HEK293 (cell line): ENCODE data around the gene RAP1A.
"Not testable (repeated sequence)": the region's sequence is repeated elsewhere in the genome, so short reads cannot be mapped to it uniquely, and the experiment has no call there.

Experiments used
- CTCF ChIA-PET: fragments of 350-600 bp; formaldehyde crosslinking; extraction: SDS; loops from one replicate; lab custom pipeline; 2021; ENCODE audit warnings: antibody characterized with exemption; lab: Yijun Ruan, JAX
- POLR2A ChIA-PET: fragments of 300-600 bp; formaldehyde crosslinking; extraction: SDS; loops from one replicate; lab custom pipeline; 2020; ENCODE audit warnings: antibody characterized with exemption, inconsistent platforms; lab: Yijun Ruan, JAX
- H3K27ac ChIP-seq: fragments of 200-500 bp; sonication (Bioruptor generic); 2 replicates; pipeline ENCODE4 v1.5.1; 2014; ENCODE audit warnings: low read depth, low read length, control low read depth, inconsistent platforms; ENCODE audit errors: extremely low read depth
- H3K36me3 ChIP-seq, 2 experiments: fragments of 200-500 bp in 1 of 2; sonication (Bioruptor generic) in 1 of 2; 1 replicate in 1 of 2; 2 replicates in 1 of 2; pipeline ENCODE4 v1.5.1; 2014 to 2017; ENCODE audit warnings: inconsistent platforms in 2 of 2, low read length in 2 of 2; ENCODE audit not compliant: control insufficient read depth in 2 of 2, insufficient read depth in 1 of 2
- H3K4me1 ChIP-seq: fragments of 200-500 bp; sonication (Bioruptor generic); 2 replicates; pipeline ENCODE4 v1.5.1; 2014; ENCODE audit warnings: mild to moderate bottlenecking, low read length, inconsistent platforms; ENCODE audit not compliant: control insufficient read depth, insufficient read depth
- H3K4me3 ChIP-seq: 2 replicates; pipeline ENCODE4 v1.5.1; 2011; ENCODE audit warnings: low read depth, mild to moderate bottlenecking, control low read depth, low read length, moderate library complexity
- H3K9me3 ChIP-seq: fragments of 200-500 bp; sonication (Bioruptor generic); 2 replicates; pipeline ENCODE4 v1.5.1; 2014; ENCODE audit warnings: low read depth, low read length, inconsistent platforms; ENCODE audit not compliant: control insufficient read depth, insufficient read depth
- GLIS1 ChIP-seq: fragments of 450-650 bp; formaldehyde crosslinking; IDR thresholded peaks from 2 replicates; pipeline ENCODE4 v1.5.1; 2016; ENCODE audit warnings: missing biosample characterization, missing genetic modification characterization
- KLF1 ChIP-seq: fragments of 450-650 bp; formaldehyde crosslinking; IDR thresholded peaks from 2 replicates; pipeline ENCODE4 v1.5.1; 2016; ENCODE audit warnings: missing biosample characterization, missing genetic modification characterization
- KLF8 ChIP-seq: fragments of 450-650 bp; formaldehyde crosslinking; IDR thresholded peaks from 2 replicates; pipeline ENCODE4 v1.5.1; 2016; ENCODE audit warnings: missing biosample characterization, missing genetic modification characterization
- PRDM1 ChIP-seq: fragments of 450-650 bp; formaldehyde crosslinking; IDR thresholded peaks from 2 replicates; pipeline ENCODE4; 2016; ENCODE audit warnings: missing biosample characterization, missing genetic modification characterization
- ZNF140 ChIP-seq: fragments of 450-650 bp; formaldehyde crosslinking; IDR thresholded peaks from 2 replicates; pipeline ENCODE4 v1.5.1; 2016; ENCODE audit warnings: missing biosample characterization, missing genetic modification characterization
- ZNF211 ChIP-seq: fragments of 450-650 bp; formaldehyde crosslinking; IDR thresholded peaks from 2 replicates; pipeline ENCODE4 v1.5.1; 2016; ENCODE audit warnings: low read depth, missing biosample characterization, missing genetic modification characterization
- ZNF350 ChIP-seq: fragments of 450-650 bp; formaldehyde crosslinking; IDR thresholded peaks from 2 replicates; pipeline ENCODE4 v1.5.0; 2017; ENCODE audit warnings: missing biosample characterization, mild to moderate bottlenecking, missing genetic modification characterization
- ZNF394 ChIP-seq: fragments of 450-650 bp; formaldehyde crosslinking; IDR thresholded peaks from 2 replicates; pipeline ENCODE4 v1.5.1; 2016; ENCODE audit warnings: missing biosample characterization, missing genetic modification characterization, mild to moderate bottlenecking, moderate library complexity, borderline replicate concordance
- ZNF600 ChIP-seq: fragments of 450-650 bp; formaldehyde crosslinking; IDR thresholded peaks from 2 replicates; pipeline ENCODE4 v1.5.1; 2016; ENCODE audit warnings: missing biosample characterization, missing genetic modification characterization
- ZNF843 ChIP-seq: fragments of 450-650 bp; formaldehyde crosslinking; IDR thresholded peaks from 2 replicates; pipeline ENCODE4 v1.5.1; 2016; ENCODE audit warnings: missing biosample characterization, missing genetic modification characterization
- TF ChIP-seq, protein P1 (sequence below): fragments of 450-650 bp; formaldehyde crosslinking; conservative IDR thresholded peaks from 2 replicates; pipeline ENCODE4 v1.5.1; 2016; ENCODE audit warnings: low read depth, missing biosample characterization, missing genetic modification characterization
- TF ChIP-seq, protein P2 (sequence below): fragments of 450-650 bp; formaldehyde crosslinking; IDR thresholded peaks from 2 replicates; pipeline ENCODE4 v1.5.1; 2017; ENCODE audit warnings: missing biosample characterization, missing genetic modification characterization
- TF ChIP-seq, protein P3 (sequence below): fragments of 450-650 bp; formaldehyde crosslinking; IDR thresholded peaks from 2 replicates; pipeline ENCODE4 v1.5.1; 2016; ENCODE audit warnings: missing biosample characterization, missing genetic modification characterization
- TF ChIP-seq, protein P4 (sequence below): fragments of 450-650 bp; formaldehyde crosslinking; IDR thresholded peaks from 2 replicates; pipeline ENCODE4 v1.5.1; 2016; ENCODE audit warnings: missing biosample characterization, missing genetic modification characterization

The RAP1A gene

DNA sequence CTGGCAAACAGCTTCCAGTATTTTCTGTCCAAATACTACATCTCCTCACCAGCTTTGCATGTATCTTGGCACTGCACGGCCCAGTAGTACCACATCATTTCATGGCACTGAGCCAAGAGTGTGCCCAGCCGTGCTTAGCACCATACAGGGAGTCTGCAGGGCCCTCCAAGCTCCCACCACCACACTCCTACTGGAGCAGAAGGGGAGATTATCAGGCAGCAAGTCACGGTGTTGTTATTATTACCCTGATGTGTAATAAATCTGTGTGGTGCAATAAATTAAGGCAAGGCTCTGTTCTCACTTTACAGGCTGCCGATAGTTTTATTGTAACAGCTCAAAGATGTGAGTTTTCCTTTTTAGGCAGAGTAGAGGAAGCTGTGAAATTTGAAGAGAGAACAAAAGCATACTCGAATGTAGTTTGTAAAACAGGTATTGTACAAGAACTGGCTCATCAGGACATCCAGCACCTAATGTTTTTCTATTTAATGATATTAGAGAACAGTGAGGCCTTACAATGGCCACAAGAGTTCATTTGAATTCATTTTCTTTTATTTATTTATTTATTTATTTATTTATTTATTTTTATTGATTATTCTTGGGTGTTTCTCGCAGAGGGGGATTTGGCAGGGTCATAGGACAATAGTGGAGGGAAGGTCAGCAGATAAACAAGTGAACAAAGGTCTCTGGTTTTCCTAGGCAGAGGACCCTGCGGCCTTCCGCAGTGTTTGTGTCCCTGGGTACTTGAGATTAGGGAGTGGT is 13.0 kb upstream of the RAP1A start (continued):
- TF ChIP-seq, protein P1, sequence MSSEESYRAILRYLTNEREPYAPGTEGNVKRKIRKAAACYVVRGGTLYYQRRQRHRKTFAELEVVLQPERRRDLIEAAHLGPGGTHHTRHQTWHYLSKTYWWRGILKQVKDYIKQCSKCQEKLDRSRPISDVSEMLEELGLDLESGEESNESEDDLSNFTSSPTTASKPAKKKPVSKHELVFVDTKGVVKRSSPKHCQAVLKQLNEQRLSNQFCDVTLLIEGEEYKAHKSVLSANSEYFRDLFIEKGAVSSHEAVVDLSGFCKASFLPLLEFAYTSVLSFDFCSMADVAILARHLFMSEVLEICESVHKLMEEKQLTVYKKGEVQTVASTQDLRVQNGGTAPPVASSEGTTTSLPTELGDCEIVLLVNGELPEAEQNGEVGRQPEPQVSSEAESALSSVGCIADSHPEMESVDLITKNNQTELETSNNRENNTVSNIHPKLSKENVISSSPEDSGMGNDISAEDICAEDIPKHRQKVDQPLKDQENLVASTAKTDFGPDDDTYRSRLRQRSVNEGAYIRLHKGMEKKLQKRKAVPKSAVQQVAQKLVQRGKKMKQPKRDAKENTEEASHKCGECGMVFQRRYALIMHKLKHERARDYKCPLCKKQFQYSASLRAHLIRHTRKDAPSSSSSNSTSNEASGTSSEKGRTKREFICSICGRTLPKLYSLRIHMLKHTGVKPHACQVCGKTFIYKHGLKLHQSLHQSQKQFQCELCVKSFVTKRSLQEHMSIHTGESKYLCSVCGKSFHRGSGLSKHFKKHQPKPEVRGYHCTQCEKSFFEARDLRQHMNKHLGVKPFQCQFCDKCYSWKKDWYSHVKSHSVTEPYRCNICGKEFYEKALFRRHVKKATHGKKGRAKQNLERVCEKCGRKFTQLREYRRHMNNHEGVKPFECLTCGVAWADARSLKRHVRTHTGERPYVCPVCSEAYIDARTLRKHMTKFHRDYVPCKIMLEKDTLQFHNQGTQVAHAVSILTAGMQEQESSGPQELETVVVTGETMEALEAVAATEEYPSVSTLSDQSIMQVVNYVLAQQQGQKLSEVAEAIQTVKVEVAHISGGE (tag by site-specific recombination) = 0 out of 2 replicates have a peak, but pooled peaks have one; percentile 18
- TF ChIP-seq, protein P2, sequence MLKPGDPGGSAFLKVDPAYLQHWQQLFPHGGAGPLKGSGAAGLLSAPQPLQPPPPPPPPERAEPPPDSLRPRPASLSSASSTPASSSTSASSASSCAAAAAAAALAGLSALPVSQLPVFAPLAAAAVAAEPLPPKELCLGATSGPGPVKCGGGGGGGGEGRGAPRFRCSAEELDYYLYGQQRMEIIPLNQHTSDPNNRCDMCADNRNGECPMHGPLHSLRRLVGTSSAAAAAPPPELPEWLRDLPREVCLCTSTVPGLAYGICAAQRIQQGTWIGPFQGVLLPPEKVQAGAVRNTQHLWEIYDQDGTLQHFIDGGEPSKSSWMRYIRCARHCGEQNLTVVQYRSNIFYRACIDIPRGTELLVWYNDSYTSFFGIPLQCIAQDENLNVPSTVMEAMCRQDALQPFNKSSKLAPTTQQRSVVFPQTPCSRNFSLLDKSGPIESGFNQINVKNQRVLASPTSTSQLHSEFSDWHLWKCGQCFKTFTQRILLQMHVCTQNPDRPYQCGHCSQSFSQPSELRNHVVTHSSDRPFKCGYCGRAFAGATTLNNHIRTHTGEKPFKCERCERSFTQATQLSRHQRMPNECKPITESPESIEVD (tag by site-specific recombination) = peak; percentile 43
- peak; percentile 30; the same call in 1 of the 2 replicates for TF ChIP-seq ZNF140
- peak; percentile 73; the same call in 1 of the 2 replicates for TF ChIP-seq ZNF394 (tag by site-specific recombination)

DNA sequence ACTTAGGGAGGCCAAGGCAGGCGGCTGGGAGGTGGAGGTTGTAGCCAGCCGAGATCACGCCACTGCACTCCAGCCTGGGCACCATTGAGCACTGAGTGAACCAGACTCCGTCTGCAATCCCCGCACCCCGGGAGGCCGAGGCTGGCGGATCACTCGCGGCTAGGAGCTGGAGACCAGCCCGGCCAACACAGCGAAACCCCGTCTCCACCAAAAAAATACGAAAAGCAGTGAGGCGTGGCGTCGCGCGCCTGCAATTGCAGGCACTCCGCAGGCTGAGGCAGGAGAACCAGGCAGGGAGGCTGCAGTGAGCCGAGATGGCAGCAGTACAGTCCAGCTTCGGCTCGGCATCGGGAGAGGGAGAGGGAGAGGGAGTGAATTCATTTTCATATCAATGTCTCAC is 11.1 kb upstream of the RAP1A start:
- H3K4me3 ChIP-seq, H3K9me3 ChIP-seq, H3K27ac ChIP-seq, CTCF ChIA-PET, POLR2A ChIA-PET, H3K36me3 ChIP-seq, H3K4me1 ChIP-seq: not testable (repeated sequence)

DNA sequence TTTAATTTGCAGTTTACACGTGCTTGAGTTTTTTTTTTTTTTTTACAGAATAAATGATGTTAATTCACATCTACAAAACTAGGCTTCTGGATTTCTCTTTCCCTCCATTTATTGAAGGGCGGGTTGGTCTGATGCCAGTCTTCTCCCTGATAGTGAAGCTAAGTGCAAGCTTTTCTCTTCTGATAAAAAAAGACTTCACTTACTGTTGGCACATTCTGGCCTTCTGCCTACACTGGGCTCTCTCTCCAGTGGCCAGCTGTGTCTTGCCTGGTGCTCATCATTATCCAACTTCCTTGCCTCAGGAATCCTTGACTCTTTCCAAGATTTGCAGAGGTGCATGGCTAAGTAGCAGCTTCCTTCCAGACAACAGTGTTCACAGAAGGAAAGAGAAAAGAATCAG is 7.6 kb upstream of the RAP1A start:
- POLR2A ChIA-PET = interaction anchor here (0.7 kb wide), 1 partner anchor 128 kb away, joined by 3 read pairs; no protein-coding TSS in a partner anchor

More for the DNA sequence above, 7.6 kb upstream of the RAP1A start:
- TF ChIP-seq, protein P3, sequence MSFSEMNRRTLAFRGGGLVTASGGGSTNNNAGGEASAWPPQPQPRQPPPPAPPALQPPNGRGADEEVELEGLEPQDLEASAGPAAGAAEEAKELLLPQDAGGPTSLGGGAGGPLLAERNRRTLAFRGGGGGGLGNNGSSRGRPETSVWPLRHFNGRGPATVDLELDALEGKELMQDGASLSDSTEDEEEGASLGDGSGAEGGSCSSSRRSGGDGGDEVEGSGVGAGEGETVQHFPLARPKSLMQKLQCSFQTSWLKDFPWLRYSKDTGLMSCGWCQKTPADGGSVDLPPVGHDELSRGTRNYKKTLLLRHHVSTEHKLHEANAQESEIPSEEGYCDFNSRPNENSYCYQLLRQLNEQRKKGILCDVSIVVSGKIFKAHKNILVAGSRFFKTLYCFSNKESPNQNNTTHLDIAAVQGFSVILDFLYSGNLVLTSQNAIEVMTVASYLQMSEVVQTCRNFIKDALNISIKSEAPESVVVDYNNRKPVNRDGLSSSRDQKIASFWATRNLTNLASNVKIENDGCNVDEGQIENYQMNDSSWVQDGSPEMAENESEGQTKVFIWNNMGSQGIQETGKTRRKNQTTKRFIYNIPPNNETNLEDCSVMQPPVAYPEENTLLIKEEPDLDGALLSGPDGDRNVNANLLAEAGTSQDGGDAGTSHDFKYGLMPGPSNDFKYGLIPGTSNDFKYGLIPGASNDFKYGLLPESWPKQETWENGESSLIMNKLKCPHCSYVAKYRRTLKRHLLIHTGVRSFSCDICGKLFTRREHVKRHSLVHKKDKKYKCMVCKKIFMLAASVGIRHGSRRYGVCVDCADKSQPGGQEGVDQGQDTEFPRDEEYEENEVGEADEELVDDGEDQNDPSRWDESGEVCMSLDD (tag by site-specific recombination) = no peak
- TF ChIP-seq KLF1 (tag by site-specific recombination) = no peak
- no peak for TF ChIP-seq GLIS1 (tag by site-specific recombination)
- no peak for TF ChIP-seq KLF8 (tag by site-specific recombination)
- TF ChIP-seq, protein P4, sequence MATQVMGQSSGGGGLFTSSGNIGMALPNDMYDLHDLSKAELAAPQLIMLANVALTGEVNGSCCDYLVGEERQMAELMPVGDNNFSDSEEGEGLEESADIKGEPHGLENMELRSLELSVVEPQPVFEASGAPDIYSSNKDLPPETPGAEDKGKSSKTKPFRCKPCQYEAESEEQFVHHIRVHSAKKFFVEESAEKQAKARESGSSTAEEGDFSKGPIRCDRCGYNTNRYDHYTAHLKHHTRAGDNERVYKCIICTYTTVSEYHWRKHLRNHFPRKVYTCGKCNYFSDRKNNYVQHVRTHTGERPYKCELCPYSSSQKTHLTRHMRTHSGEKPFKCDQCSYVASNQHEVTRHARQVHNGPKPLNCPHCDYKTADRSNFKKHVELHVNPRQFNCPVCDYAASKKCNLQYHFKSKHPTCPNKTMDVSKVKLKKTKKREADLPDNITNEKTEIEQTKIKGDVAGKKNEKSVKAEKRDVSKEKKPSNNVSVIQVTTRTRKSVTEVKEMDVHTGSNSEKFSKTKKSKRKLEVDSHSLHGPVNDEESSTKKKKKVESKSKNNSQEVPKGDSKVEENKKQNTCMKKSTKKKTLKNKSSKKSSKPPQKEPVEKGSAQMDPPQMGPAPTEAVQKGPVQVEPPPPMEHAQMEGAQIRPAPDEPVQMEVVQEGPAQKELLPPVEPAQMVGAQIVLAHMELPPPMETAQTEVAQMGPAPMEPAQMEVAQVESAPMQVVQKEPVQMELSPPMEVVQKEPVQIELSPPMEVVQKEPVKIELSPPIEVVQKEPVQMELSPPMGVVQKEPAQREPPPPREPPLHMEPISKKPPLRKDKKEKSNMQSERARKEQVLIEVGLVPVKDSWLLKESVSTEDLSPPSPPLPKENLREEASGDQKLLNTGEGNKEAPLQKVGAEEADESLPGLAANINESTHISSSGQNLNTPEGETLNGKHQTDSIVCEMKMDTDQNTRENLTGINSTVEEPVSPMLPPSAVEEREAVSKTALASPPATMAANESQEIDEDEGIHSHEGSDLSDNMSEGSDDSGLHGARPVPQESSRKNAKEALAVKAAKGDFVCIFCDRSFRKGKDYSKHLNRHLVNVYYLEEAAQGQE (tag by site-specific recombination) = no peak
- no peak for TF ChIP-seq PRDM1 (tag by site-specific recombination)
- no peak for TF ChIP-seq ZNF211 (tag by site-specific recombination)
- TF ChIP-seq ZNF350 (tag by site-specific recombination) = no peak
- no peak for TF ChIP-seq ZNF600
- TF ChIP-seq ZNF843 = no peak
- H3K27ac ChIP-seq = no peak overlapping the region
- H3K4me1 ChIP-seq = no peaks in the 10 kb centered on the region
- H3K4me3 ChIP-seq = no peak overlapping the region
- CTCF ChIA-PET = interaction anchor here (1.6 to 2.5 kb wide), 2 partner anchors 104 to 143 kb away, joined by 3 to 11 read pairs; no protein-coding TSS in a partner anchor
- no peaks in the 10 kb centered on the region for H3K36me3 ChIP-seq
- H3K9me3 ChIP-seq = no peaks in the 10 kb centered on the region
